Left lobe of liver (tissue), 2 donors: Measurements from ENCODE around the gene PPP1R13B. TPM values are rescaled to one million over a fixed set of nuclear protein-coding genes. Genes with fewer than 3 reads are reported as not detected.
A peak's percentile ranks its signal among the peaks of the same experiment; 100 is the strongest.

Experiments
- ATAC-seq: fragments of 200-7000 bp; cut with Tn5 transposase; one replicate; pipeline ENCODE4 v1.9.1; 2020; ENCODE audit warnings: mild to moderate bottlenecking, moderate library complexity
- DNase-seq: peaks from one replicate; pipeline ENCODE4 v3.0.0-alpha.2; 2020; ENCODE audit warnings: low spot score
- total RNA-seq: library from RNA; stranded (reverse); gene quantifications from one replicate; pipeline ENCODE4 v1.2.1, GENCODE V29; 2021
- donor health status: DM: no; HTN: no; CAD: no; lungs with moderate emphysema.
- donor health status: DM: no; HTN: yes; CAD: no.

The PPP1R13B gene
- total RNA-seq, 1 donor from 2014 or later = 15.3 TPM

GRCh38 chr14:103880348-103881267, 33.2 kb upstream of the PPP1R13B start:
- peak; percentile 47 for ATAC-seq
- peak; percentile 96 for DNase-seq

- peak; percentile 93 for DNase-seq
- peak; percentile 76 for ATAC-seq
Measured at GRCh38 chr14:103879570-103880347, 32.4 kb upstream of the PPP1R13B start.

- peak; percentile 1 for ATAC-seq
- no peak for DNase-seq
Measured at GRCh38 chr14:103879118-103879569, 31.8 kb upstream of the PPP1R13B start.

- ATAC-seq (no peak), DNase-seq (no peak)
Measured at GRCh38 chr14:103878180-103878579, 30.8 kb upstream of the PPP1R13B start.

- DNase-seq (no peak), ATAC-seq (no peak)
Measured at GRCh38 chr14:103875010-103875409, 27.6 kb upstream of the PPP1R13B start.

- DNase-seq (no peak), ATAC-seq (no peak)
Measured at GRCh38 chr14:103872481-103873113, 25.2 kb upstream of the PPP1R13B start.

GRCh38 chr14:103871596-103872480, 24.5 kb upstream of the PPP1R13B start:
- ATAC-seq (peak; percentile 92), DNase-seq (peak; percentile 92)

- peak; percentile 48 for DNase-seq
- peak; percentile 45 for ATAC-seq
Measured at GRCh38 chr14:103870891-103871595, 23.7 kb upstream of the PPP1R13B start.

- peak; percentile 48 for DNase-seq
- no peak for ATAC-seq
Measured at GRCh38 chr14:103870144-103870876, 22.9 kb upstream of the PPP1R13B start.

- ATAC-seq (no peak), DNase-seq (no peak)
Measured at GRCh38 chr14:103869406-103870143, 22.2 kb upstream of the PPP1R13B start.

GRCh38 chr14:103868242-103868897, 21.0 kb upstream of the PPP1R13B start:
- ATAC-seq = no peak
- no peak for DNase-seq

GRCh38 chr14:103867523-103867953, 20.2 kb upstream of the PPP1R13B start:
- peak; percentile 64 for ATAC-seq
- peak; percentile 69 for DNase-seq

GRCh38 chr14:103867020-103867419, 19.6 kb upstream of the PPP1R13B start:
- ATAC-seq = no peak

GRCh38 chr14:103863245-103863644, 15.9 kb upstream of the PPP1R13B start:
- DNase-seq = no peak
- ATAC-seq = no peak

More at GRCh38 chr14:103867020-103867419, 19.6 kb upstream of the PPP1R13B start:
- DNase-seq = no peak

- DNase-seq (peak; percentile 79), ATAC-seq (peak; percentile 91)
Measured at GRCh38 chr14:103862393-103862782, 15.0 kb upstream of the PPP1R13B start.

- DNase-seq (no peak), ATAC-seq (no peak)
Measured at GRCh38 chr14:103861413-103862392, 14.3 kb upstream of the PPP1R13B start.
